Activated CD8-positive, alpha-beta T cell treated with anti-CD3 and anti-CD28 coated beads for 36 hours (primary cell): Measurements from ENCODE around the gene TXN. TPM values are rescaled to one million over a fixed set of nuclear protein-coding genes. Genes with fewer than 3 reads are reported as not detected.
A peak's percentile ranks its signal among the peaks of the same experiment; 100 is the strongest.

Experiments
- ATAC-seq: fragments of 200-7000 bp; cut with Tn5 transposase; one replicate; pipeline ENCODE4 v1.10.0; 2021; ENCODE audit warnings: mild to moderate bottlenecking, moderate library complexity
- CTCF ChIA-PET: fragments of 350-600 bp; sonication (Branson Sonifier 250); formaldehyde crosslinking; loops from one replicate; lab custom pipeline; 2021; ENCODE audit warnings: antibody characterized with exemption; lab: Charles Lee
- POLR2A ChIA-PET: fragments of 350-600 bp; sonication (Branson Sonifier 250); formaldehyde crosslinking; loops from one replicate; lab custom pipeline; 2021; ENCODE audit warnings: antibody characterized with exemption; lab: Charles Lee
- DNase-seq: peaks from one replicate; pipeline ENCODE4 v3.0.0-alpha.2; 2020
- H3K27ac Mint-ChIP-seq: one replicate; pipeline ENCODE4 v1.8.0; 2021; ENCODE audit warnings: mild to moderate bottlenecking, mixed read lengths
- H3K27me3 Mint-ChIP-seq: one replicate; pipeline ENCODE4 v1.8.0; 2021; ENCODE audit warnings: mixed read lengths
- H3K36me3 Mint-ChIP-seq: one replicate; pipeline ENCODE4 v1.8.0; 2021; ENCODE audit warnings: low read depth, mixed read lengths
- H3K4me1 Mint-ChIP-seq: one replicate; pipeline ENCODE4 v1.8.0; 2021; ENCODE audit warnings: low read depth, mixed read lengths
- H3K4me3 Mint-ChIP-seq: one replicate; pipeline ENCODE4 v1.8.0; 2021; ENCODE audit warnings: mild to moderate bottlenecking, moderate library complexity, mixed read lengths
- H3K9me3 Mint-ChIP-seq: one replicate; pipeline ENCODE4 v1.8.0; 2021; ENCODE audit warnings: mixed read lengths
- CTCF ChIP-seq: fragments of 200-600 bp; IDR thresholded peaks from one replicate; pipeline ENCODE4 v1.8.0; 2022; ENCODE audit warnings: antibody characterized with exemption, mild to moderate bottlenecking
- intact Hi-C: fragments of 100-400 bp; cut with micrococcal nuclease; formaldehyde crosslinking; loops from one replicate; pipeline ENCODE4 v1.10.0; 2022
- total RNA-seq, 2 experiments: library from RNA; stranded (reverse); gene quantifications; one replicate each; pipeline ENCODE4 v1.2.3, GENCODE V29; 2021

Gene TXN
- total RNA-seq, result 100 to 1,000 TPM; 398 to 407 TPM

- Mint-ChIP-seq H3K4me3 (peak within 1 kb of the TSS; percentile 96), H3K36me3 (peaks cover 34% of the 10 kb centered on the region), H3K4me1 (peaks cover 43% of the 10 kb centered on the region), H3K27ac (peak within 1 kb of the TSS; percentile 99), H3K27me3 (no peaks in the 10 kb centered on the region), H3K9me3 (no peaks in the 10 kb centered on the region)
- DNase-seq (peak; percentile 92), ATAC-seq (peak; percentile 88)
- intact Hi-C loops, result no loop called here
- TF ChIP-seq CTCF, result no peak
- POLR2A ChIA-PET, result interaction anchor here (0.8 to 2.4 kb wide), 3 partner anchors 10 to 108 kb away, joined by 3 to 10 read pairs (median 9); no protein-coding TSS in a partner anchor
- CTCF ChIA-PET, result no interaction called here
Measured at GRCh38 chr9:110256380-110257096, at the start of gene TXN. TSS of gene TXN (minus strand) at chr9:110256507. CDS start at chr9:110256435, 72 bp downstream.

GRCh38 chr9:110303133-110303532, 46.8 kb upstream of the TXN start:
- ATAC-seq, result no peak
- CTCF ChIA-PET, result no interaction called here

DNA sequence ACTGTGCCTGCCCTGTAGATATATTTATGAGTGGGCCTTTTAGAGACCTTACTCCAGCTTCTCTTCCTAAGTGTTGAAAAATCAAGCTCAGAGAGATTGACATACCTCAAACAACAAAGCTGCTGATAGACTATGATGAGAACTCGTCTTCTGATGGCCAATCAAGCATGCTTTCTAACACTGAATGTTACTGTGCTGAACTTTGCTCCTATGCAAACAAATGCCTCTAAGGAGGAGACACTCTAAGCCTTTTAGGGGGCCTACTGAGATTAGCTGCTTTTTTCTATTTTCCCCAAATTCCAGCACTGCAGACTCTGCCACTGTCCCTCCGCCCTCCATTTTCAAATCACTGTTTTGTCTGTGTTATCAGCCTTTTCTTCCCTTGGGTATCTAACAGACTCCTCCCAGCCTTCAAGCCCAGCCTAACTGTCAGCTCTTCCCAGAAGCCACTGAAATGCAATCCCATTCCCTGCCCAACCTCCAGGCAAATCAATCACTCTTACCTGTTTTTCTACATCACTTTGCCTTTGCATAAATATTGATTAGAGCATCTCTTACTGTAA, 41.8 kb upstream of the TXN start:
- Mint-ChIP-seq H3K27me3 (peaks cover 4% of the 10 kb centered on the region), H3K36me3 (no peaks in the 10 kb centered on the region), H3K4me1 (no peaks in the 10 kb centered on the region), H3K4me3 (no peak overlapping the region), H3K9me3 (no peaks in the 10 kb centered on the region), H3K27ac (no peak overlapping the region)
- TF ChIP-seq CTCF, result no peak
- intact Hi-C loops, result no loop called here
- POLR2A ChIA-PET, result no interaction called here
- DNase-seq (no peak), ATAC-seq (no peak)
- CTCF ChIA-PET, result no interaction called here

More at GRCh38 chr9:110303133-110303532, 46.8 kb upstream of the TXN start:
- Mint-ChIP-seq H3K4me1 (peaks cover under 1% of the 10 kb centered on the region), H3K9me3 (no peaks in the 10 kb centered on the region), H3K27ac (no peak overlapping the region), H3K36me3 (no peaks in the 10 kb centered on the region), H3K4me3 (no peak overlapping the region), H3K27me3 (peaks cover 5% of the 10 kb centered on the region)
- intact Hi-C loops, result no loop called here
- no peak for DNase-seq
- POLR2A ChIA-PET, result no interaction called here
- TF ChIP-seq CTCF, result no peak

GRCh38 chr9:110293248-110293647, 36.9 kb upstream of the TXN start:
- no peak overlapping the region for H3K4me3 Mint-ChIP-seq
- intact Hi-C loops, result no loop called here
- no peak overlapping the region for H3K27ac Mint-ChIP-seq
- ChIA-PET CTCF (no interaction called here), POLR2A (no interaction called here)
- ATAC-seq, result no peak
- no peaks in the 10 kb centered on the region for H3K9me3 Mint-ChIP-seq
- no peaks in the 10 kb centered on the region for H3K36me3 Mint-ChIP-seq
- H3K4me1 Mint-ChIP-seq, result no peaks in the 10 kb centered on the region
- no peaks in the 10 kb centered on the region for H3K27me3 Mint-ChIP-seq
- TF ChIP-seq CTCF, result no peak
- DNase-seq, result no peak

GRCh38 chr9:110291921-110292557, 35.7 kb upstream of the TXN start:
- ChIA-PET CTCF (no interaction called here), POLR2A (no interaction called here)
- Mint-ChIP-seq H3K27me3 (no peaks in the 10 kb centered on the region), H3K27ac (no peak overlapping the region), H3K36me3 (no peaks in the 10 kb centered on the region), H3K9me3 (no peaks in the 10 kb centered on the region), H3K4me3 (no peak overlapping the region), H3K4me1 (no peaks in the 10 kb centered on the region)
- ATAC-seq, result no peak
- intact Hi-C loops, result no loop called here
- no peak for TF ChIP-seq CTCF
- DNase-seq, result no peak
